GM19452 (cell line): ENCODE data around the gene FAM131C.
"Not testable (repeated sequence)": the region's sequence is repeated elsewhere in the genome, so short reads cannot be mapped to it uniquely, and the experiment has no call there.

Experiments used
- ATAC-seq: cut with Tn5 transposase; IDR thresholded peaks from one replicate; pipeline ENCODE4 v1.9.1; 2021; ENCODE audit not compliant: unreplicated experiment

The FAM131C gene

GRCh38 chr1:16077406-16078245 lies 4.2 kb upstream of the FAM131C start:
- no peak for ATAC-seq

- no peak for ATAC-seq
Observed at GRCh38 chr1:16076865-16077238, 3.4 kb upstream of the FAM131C start.

GRCh38 chr1:16076031-16076864 lies 2.8 kb upstream of the FAM131C start:
- ATAC-seq = no peak

- no peak for ATAC-seq
Observed at GRCh38 chr1:16075337-16076030, 2.0 kb upstream of the FAM131C start.

- ATAC-seq = no peak
Observed at GRCh38 chr1:16074217-16074616, 766 bp upstream of the FAM131C start.

GRCh38 chr1:16072616-16073484 lies 601 bp downstream of the FAM131C start:
- ATAC-seq = no peak

GRCh38 chr1:16072095-16072494 lies 1.4 kb downstream of the FAM131C start:
- ATAC-seq = no peak

GRCh38 chr1:16071614-16072013 lies 1.8 kb downstream of the FAM131C start:
- no peak for ATAC-seq

GRCh38 chr1:16070640-16071355 lies 2.7 kb downstream of the FAM131C start:
- no peak for ATAC-seq

GRCh38 chr1:16068356-16069270 lies 4.8 kb downstream of the FAM131C start:
- ATAC-seq = no peak

- ATAC-seq = no peak
Observed at GRCh38 chr1:16067933-16068332, 5.5 kb downstream of the FAM131C start.

- ATAC-seq = no peak
Observed at GRCh38 chr1:16067127-16067768, 6.2 kb downstream of the FAM131C start.

GRCh38 chr1:16066245-16066644 lies 7.2 kb downstream of the FAM131C start:
- no peak for ATAC-seq

GRCh38 chr1:16065269-16065576 lies 8.2 kb downstream of the FAM131C start:
- no peak for ATAC-seq

- no peak for ATAC-seq
Observed at GRCh38 chr1:16064536-16065268, 8.7 kb downstream of the FAM131C start.

- ATAC-seq = no peak
Observed at GRCh38 chr1:16063921-16064320, 9.5 kb downstream of the FAM131C start.

- ATAC-seq = no peak
Observed at GRCh38 chr1:16063226-16063829, 10.1 kb downstream of the FAM131C start.

- ATAC-seq = not testable (repeated sequence)
Observed at GRCh38 chr1:16062687-16063075, 10.8 kb downstream of the FAM131C start.
